ENCODE measurements around the gene UBASH3B.

DNA sequence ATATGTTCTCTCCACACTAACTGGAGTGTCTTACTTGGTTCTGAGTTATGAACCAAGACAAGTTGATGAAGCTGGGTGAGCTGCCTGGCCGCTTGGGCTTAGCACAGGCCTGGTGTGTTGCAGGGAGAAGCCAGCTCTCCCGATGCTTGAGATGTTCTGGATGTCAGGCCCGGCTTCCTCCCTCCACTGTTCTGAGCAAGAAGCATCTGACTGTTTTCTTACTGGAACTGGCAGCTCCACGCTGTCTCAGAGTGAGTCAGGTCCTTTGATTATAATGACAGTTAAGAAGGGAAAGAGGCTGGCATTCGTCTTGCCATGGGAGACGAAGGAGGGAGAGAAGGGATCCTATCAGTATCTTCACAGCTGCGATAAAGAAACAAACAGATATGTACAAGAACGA is 136.3 kb downstream of the UBASH3B start:
- TF ChIP-seq CTCF (IDR thresholded peaks at IDR 0.05; ENCODE audit: low read length) (no peak), EZH2 (optimal IDR thresholded peaks at IDR 0.05; ENCODE audit: low read depth, low read length) (no peak)

Data from MM.1S (cell line).